ENCODE data around the gene RASGEF1C.

Gene RASGEF1C

GRCh38 chr5:180119903-180120236 is 89.1 kb downstream of the RASGEF1C start:
- DNase-seq (ENCODE audit: low read depth, low spot score): no peak

- no peak for DNase-seq (ENCODE audit: low read depth, low spot score)
Observed at GRCh38 chr5:180119031-180119902, 89.7 kb downstream of the RASGEF1C start.

- no peak for DNase-seq (ENCODE audit: low read depth, low spot score)
Observed at GRCh38 chr5:180118391-180118791, 90.6 kb downstream of the RASGEF1C start.

GRCh38 chr5:180117000-180117725 is 91.8 kb downstream of the RASGEF1C start:
- no peak for DNase-seq (ENCODE audit: low read depth, low spot score)

- DNase-seq (ENCODE audit: low read depth, low spot score): no peak
Observed at GRCh38 chr5:180116077-180116999, 92.7 kb downstream of the RASGEF1C start.

- no peak for DNase-seq (ENCODE audit: low read depth, low spot score)
Observed at GRCh38 chr5:180115326-180116076, 93.5 kb downstream of the RASGEF1C start.

- DNase-seq (ENCODE audit: low read depth, low spot score): no peak
Observed at GRCh38 chr5:180114304-180115003, 94.6 kb downstream of the RASGEF1C start.

GRCh38 chr5:180113660-180114303 is 95.2 kb downstream of the RASGEF1C start:
- no peak for DNase-seq (ENCODE audit: low read depth, low spot score)

- no peak for DNase-seq (ENCODE audit: low read depth, low spot score)
Observed at GRCh38 chr5:180112181-180112861, 96.7 kb downstream of the RASGEF1C start.

GRCh38 chr5:180111273-180112002 is 97.6 kb downstream of the RASGEF1C start:
- DNase-seq (ENCODE audit: low read depth, low spot score): no peak

GRCh38 chr5:180109920-180110319 is 99.1 kb downstream of the RASGEF1C start:
- no peak for DNase-seq (ENCODE audit: low read depth, low spot score)

GRCh38 chr5:180107005-180107404 is 102.0 kb downstream of the RASGEF1C start:
- no peak for DNase-seq (ENCODE audit: low read depth, low spot score)

GRCh38 chr5:180105827-180106312 is 103.1 kb downstream of the RASGEF1C start:
- no peak for DNase-seq (ENCODE audit: low read depth, low spot score)

GRCh38 chr5:180104168-180104530 is 104.9 kb downstream of the RASGEF1C start:
- DNase-seq (ENCODE audit: low read depth, low spot score): no peak

- no peak for DNase-seq (ENCODE audit: low read depth, low spot score)
Observed at GRCh38 chr5:180103487-180104167, 105.4 kb downstream of the RASGEF1C start.

GRCh38 chr5:180102636-180103035 is 106.4 kb downstream of the RASGEF1C start:
- DNase-seq (ENCODE audit: low read depth, low spot score): no peak

- no peak for DNase-seq (ENCODE audit: low read depth, low spot score)
Observed at GRCh38 chr5:180101451-180102105, 107.4 kb downstream of the RASGEF1C start.
